GM18526 (cell line): Measurements from ENCODE around the gene S100PBP.

Experiments
- POLR2A ChIP-seq: IDR thresholded peaks from 3 replicates; pipeline ENCODE4 v1.6.1; 2011; ENCODE audit not compliant: insufficient read length; ENCODE audit errors: extremely low read depth

The S100PBP gene

GRCh38 chr1:32886004-32886827 is 68.8 kb downstream of the S100PBP start, which contains the start of gene HPCA:
Gene HPCA (plus strand): TSS chr1:32886491. CDS start chr1:32888899, 2,408 bp downstream.
- TF ChIP-seq POLR2A, result no peak

GRCh38 chr1:32886828-32887414 is 69.5 kb downstream of the S100PBP start:
- no peak for TF ChIP-seq POLR2A

GRCh38 chr1:32887623-32888022 is 70.2 kb downstream of the S100PBP start:
- TF ChIP-seq POLR2A, result no peak

GRCh38 chr1:32888134-32888533 is 70.7 kb downstream of the S100PBP start:
- no peak for TF ChIP-seq POLR2A

GRCh38 chr1:32888677-32889420 is 71.4 kb downstream of the S100PBP start:
- no peak for TF ChIP-seq POLR2A

- no peak for TF ChIP-seq POLR2A
Measured at GRCh38 chr1:32889731-32890278, 72.4 kb downstream of the S100PBP start.

- TF ChIP-seq POLR2A, result no peak
Measured at GRCh38 chr1:32890516-32891240, 73.2 kb downstream of the S100PBP start.

GRCh38 chr1:32891241-32891570 is 73.8 kb downstream of the S100PBP start:
- TF ChIP-seq POLR2A, result no peak

GRCh38 chr1:32891630-32892029 is 74.2 kb downstream of the S100PBP start:
- TF ChIP-seq POLR2A, result no peak

- no peak for TF ChIP-seq POLR2A
Measured at GRCh38 chr1:32892368-32893197, 75.1 kb downstream of the S100PBP start.

- TF ChIP-seq POLR2A, result no peak
Measured at GRCh38 chr1:32893198-32894018, 76.0 kb downstream of the S100PBP start.

GRCh38 chr1:32894019-32894600 is 76.7 kb downstream of the S100PBP start:
- TF ChIP-seq POLR2A, result no peak

- TF ChIP-seq POLR2A, result no peak
Measured at GRCh38 chr1:32894681-32895080, 77.2 kb downstream of the S100PBP start.
